Testis (tissue), 3 donors: ENCODE results near the gene OPRL1. TPM values are rescaled to one million over a fixed set of nuclear protein-coding genes. Genes with fewer than 3 reads are reported as not detected.

Source experiments
- DNase-seq: peaks from one replicate; pipeline ENCODE4 v3.0.0-alpha.2; 2019
- H3K27ac ChIP-seq, 2 donors: fragments of 200-600 bp; sonication (generic); one replicate each; pipeline ENCODE4 v1.5.1; 2019
- H3K27me3 ChIP-seq: fragments of 200-600 bp; sonication (generic); one replicate; pipeline ENCODE4 v1.5.1; 2019
- H3K36me3 ChIP-seq: fragments of 200-600 bp; sonication (generic); one replicate; pipeline ENCODE4 v1.5.1; 2017; ENCODE audit warnings: low read depth; ENCODE audit errors: missing control alignments
- H3K4me1 ChIP-seq: fragments of 200-600 bp; sonication (generic); one replicate; pipeline ENCODE4 v1.5.1; 2019
- H3K4me3 ChIP-seq, 2 donors: fragments of 200-600 bp; sonication (generic); one replicate each; pipeline ENCODE4 v1.5.1; 2017 to 2019
- H3K9me3 ChIP-seq: fragments of 200-600 bp; sonication (generic); one replicate; pipeline ENCODE4 v1.5.1; 2017
- CTCF ChIP-seq, 3 experiments: fragments of 450-650 bp in 2 of 3; fragments of 200-600 bp in 1 of 3; sonication (generic) in 1 of 3; IDR thresholded peaks; one replicate each; pipeline ENCODE4 v1.5.1; 2016 to 2019; ENCODE audit warnings: antibody characterized with exemption in 3 of 3, mild to moderate bottlenecking in 2 of 3, moderate library complexity in 1 of 3
- POLR2A ChIP-seq: fragments of 450-650 bp; IDR thresholded peaks from one replicate; pipeline ENCODE4 v1.6.1; 2017; ENCODE audit warnings: antibody characterized with exemption, mild to moderate bottlenecking, moderate library complexity
- WGBS, 2 donors: methylation state at CpG; one replicate each; pipeline ENCODE4 v1.1.5; 2018; 5-methylcytosine and 5-hydroxymethylcytosine counted together
- intact Hi-C: fragments of 100-400 bp; cut with DNase I; formaldehyde crosslinking; loops from one replicate; pipeline ENCODE4 v1.15.1; 2023; ENCODE audit warnings: low total_unique reads
- polyA plus RNA-seq: library from polyadenylated mRNA; stranded (reverse); fragments of 350-450 nt; fragmentation: Illumina TruSeq; extraction: RNeasy Lipid Tissue Mini Kit (QIAGEN cat#74804); gene quantifications from one replicate; pipeline ENCODE4 v1.2.3, GENCODE V29; 2014; ENCODE audit warnings: low read depth, low replicate concordance; ENCODE audit not compliant: insufficient read depth
- total RNA-seq, 2 donors: library from RNA; depleted of rRNA; stranded (reverse); fragments of >200 nt; gene quantifications; one replicate each; pipeline ENCODE4 v1.2.3, GENCODE V29; 2016

The OPRL1 gene
- total and polyA plus RNA-seq, 3 donors from 2014 or later, result 6.0 to 9.4 (median 7.7) TPM

- DNase-seq, result no peak
- no peaks in the 10 kb centered on the region for H3K36me3 ChIP-seq
- H3K27ac ChIP-seq, result no peak overlapping the region
- peaks cover 14% of the 10 kb centered on the region for H3K4me1 ChIP-seq
- no peaks in the 10 kb centered on the region for H3K9me3 ChIP-seq
- no peak overlapping the region for H3K4me3 ChIP-seq
- H3K27me3 ChIP-seq, result no peaks in the 10 kb centered on the region
- intact Hi-C loops, result no loop called here
- TF ChIP-seq POLR2A (no peak), CTCF (IDR thresholded peaks at IDR 0.05) (no peak)
- WGBS, 2 donors, result 91 to 92% methylated on average over 2 to 10 of the region's 10 CpGs
Observed at GRCh38 chr20:64052326-64052722, 27.6 kb upstream of the OPRL1 start.

GRCh38 chr20:64052987-64053840, 26.7 kb upstream of the OPRL1 start:
- TF ChIP-seq POLR2A (no peak), CTCF (IDR thresholded peaks at IDR 0.05) (no peak)
- H3K27me3 ChIP-seq, result no peaks in the 10 kb centered on the region
- peaks cover 12% of the 10 kb centered on the region for H3K4me1 ChIP-seq
- no peaks in the 10 kb centered on the region for H3K9me3 ChIP-seq
- WGBS, 2 donors, result 71 to 80% methylated on average over 15 to 33 of the region's 33 CpGs
- no peaks in the 10 kb centered on the region for H3K36me3 ChIP-seq
- intact Hi-C loops, result no loop called here
- H3K27ac ChIP-seq, result no peak overlapping the region
- H3K4me3 ChIP-seq, result no peak overlapping the region
- DNase-seq, result no peak

GRCh38 chr20:64053841-64054661, 25.8 kb upstream of the OPRL1 start:
- no peak for DNase-seq
- H3K27me3 ChIP-seq, result no peaks in the 10 kb centered on the region
- no peaks in the 10 kb centered on the region for H3K36me3 ChIP-seq
- intact Hi-C loops, result no loop called here
- H3K27ac ChIP-seq, result peak overlapping the region in 1 of 2 donors; percentile 36
- no peaks in the 10 kb centered on the region for H3K9me3 ChIP-seq
- 36 to 66% methylated on average over 9 to 17 of the region's 17 CpGs for WGBS, 2 donors
- peaks cover 12% of the 10 kb centered on the region for H3K4me1 ChIP-seq
- TF ChIP-seq CTCF (IDR thresholded peaks at IDR 0.05) (no peak), POLR2A (no peak)
- H3K4me3 ChIP-seq, result no peak overlapping the region

GRCh38 chr20:64055396-64055892, 24.4 kb upstream of the OPRL1 start:
- Histone ChIP-seq H3K4me3 (no peak overlapping the region), H3K9me3 (no peaks in the 10 kb centered on the region), H3K4me1 (peaks cover 6% of the 10 kb centered on the region), H3K27me3 (no peaks in the 10 kb centered on the region), H3K36me3 (no peaks in the 10 kb centered on the region), H3K27ac (peak overlapping the region in 1 of 2 donors; percentile 36)
- 42 to 72% methylated on average over 1 to 8 of the region's 9 CpGs for WGBS, 2 donors
- TF ChIP-seq CTCF (IDR thresholded peaks at IDR 0.05) (no peak), POLR2A (no peak)
- intact Hi-C loops, result no loop called here
- DNase-seq, result no peak
